CD4-positive, alpha-beta T cell (primary cell): ENCODE data around the gene IGFBP6. TPM values are rescaled to one million over a fixed set of nuclear protein-coding genes. Genes with fewer than 3 reads are reported as not detected.

Experiments used
- ATAC-seq: fragments of 200-7000 bp; cut with Tn5 transposase; one replicate; pipeline ENCODE4 v1.10.0; 2022; ENCODE audit warnings: mild to moderate bottlenecking; ENCODE audit not compliant: poor library complexity
- CTCF ChIA-PET: fragments of 350-600 bp; sonication (Branson Sonifier 250); formaldehyde crosslinking; loops from one replicate; lab custom pipeline; 2021; ENCODE audit warnings: antibody characterized with exemption, inconsistent platforms; lab: Charles Lee
- POLR2A ChIA-PET: fragments of 350-600 bp; sonication (Branson Sonifier 250); formaldehyde crosslinking; loops from one replicate; lab custom pipeline; 2021; ENCODE audit warnings: antibody characterized with exemption, inconsistent platforms; lab: Charles Lee
- DNase-seq, 14 experiments: peaks; one replicate each; pipeline ENCODE4 v3.0.0-alpha.2; 2013 to 2020; ENCODE audit warnings: mixed read lengths in 2 of 14
- H3K27ac ChIP-seq, 2 donors: one replicate each; pipeline versions ENCODE4 v1.5.1 to v1.7.0; 2013; ENCODE audit warnings: low read length in 2 of 2, low read depth in 1 of 2, mild to moderate bottlenecking in 1 of 2
- H3K27me3 ChIP-seq, 2 experiments: 1 replicate in 1 of 2; 2 replicates in 1 of 2; pipeline versions ENCODE4 v1.6.1 to v1.7.0; 2013; ENCODE audit warnings: low read length in 2 of 2, control low read depth in 1 of 2, mild to moderate bottlenecking in 1 of 2, moderate library complexity in 1 of 2; ENCODE audit not compliant: insufficient read depth in 2 of 2, control insufficient read depth in 1 of 2
- H3K36me3 ChIP-seq: one replicate; pipeline ENCODE4 v1.6.1; 2013; ENCODE audit warnings: low read length, control low read depth; ENCODE audit not compliant: insufficient read depth
- H3K4me1 ChIP-seq: one replicate; pipeline ENCODE4 v1.6.1; 2013; ENCODE audit warnings: low read length, control low read depth; ENCODE audit not compliant: insufficient read depth
- H3K4me3 ChIP-seq: one replicate; pipeline ENCODE4 v1.5.1; 2013; ENCODE audit warnings: mild to moderate bottlenecking, low read length, moderate library complexity
- H3K9me3 ChIP-seq, 2 experiments: 1 replicate in 1 of 2; 2 replicates in 1 of 2; pipeline versions ENCODE4 v1.6.1 to v1.7.0; 2013; ENCODE audit warnings: low read length in 2 of 2, mild to moderate bottlenecking in 2 of 2, control low read depth in 1 of 2, moderate library complexity in 1 of 2; ENCODE audit not compliant: control insufficient read depth in 1 of 2, insufficient read depth in 1 of 2
- H3K27ac Mint-ChIP-seq: one replicate; pipeline ENCODE4 v1.8.0; 2020; ENCODE audit warnings: mixed read lengths
- H3K27me3 Mint-ChIP-seq: one replicate; pipeline ENCODE4 v1.8.0; 2021; ENCODE audit warnings: mixed read lengths
- H3K36me3 Mint-ChIP-seq: one replicate; pipeline ENCODE4 v1.8.0; 2021; ENCODE audit warnings: low read depth, mixed read lengths
- H3K4me1 Mint-ChIP-seq: one replicate; pipeline ENCODE4 v1.8.0; 2021; ENCODE audit warnings: low read depth, mixed read lengths
- H3K4me3 Mint-ChIP-seq: one replicate; pipeline ENCODE4 v1.8.0; 2020; ENCODE audit warnings: mild to moderate bottlenecking, mixed read lengths
- H3K9me3 Mint-ChIP-seq: one replicate; pipeline ENCODE4 v1.8.0; 2020; ENCODE audit warnings: mixed read lengths
- intact Hi-C, 2 experiments: fragments of 100-400 bp; cut with DNase I in 1 of 2; cut with micrococcal nuclease in 1 of 2; formaldehyde crosslinking; loops; one replicate each; pipeline versions ENCODE4 v1.15.1 to v1.9.0; 2023 to 2025; cut with DNase I, micrococcal nuclease
- total RNA-seq, 174 experiments: library from RNA in 2 of 174; stranded (reverse) in 2 of 174; gene quantifications; one replicate each; pipeline ENCODE4 v1.2.3 and lab custom pipeline; 2021 to 2026
- TF ChIP-seq, protein P1 (sequence below): fragments of 200-600 bp; IDR thresholded peaks from one replicate; pipeline ENCODE4 v1.8.0; 2022; ENCODE audit warnings: antibody characterized with exemption, mild to moderate bottlenecking

Gene IGFBP6
- total RNA-seq, 2 experiments from 2014 or later, result 0.49 TPM; not detected in 1

DNA sequence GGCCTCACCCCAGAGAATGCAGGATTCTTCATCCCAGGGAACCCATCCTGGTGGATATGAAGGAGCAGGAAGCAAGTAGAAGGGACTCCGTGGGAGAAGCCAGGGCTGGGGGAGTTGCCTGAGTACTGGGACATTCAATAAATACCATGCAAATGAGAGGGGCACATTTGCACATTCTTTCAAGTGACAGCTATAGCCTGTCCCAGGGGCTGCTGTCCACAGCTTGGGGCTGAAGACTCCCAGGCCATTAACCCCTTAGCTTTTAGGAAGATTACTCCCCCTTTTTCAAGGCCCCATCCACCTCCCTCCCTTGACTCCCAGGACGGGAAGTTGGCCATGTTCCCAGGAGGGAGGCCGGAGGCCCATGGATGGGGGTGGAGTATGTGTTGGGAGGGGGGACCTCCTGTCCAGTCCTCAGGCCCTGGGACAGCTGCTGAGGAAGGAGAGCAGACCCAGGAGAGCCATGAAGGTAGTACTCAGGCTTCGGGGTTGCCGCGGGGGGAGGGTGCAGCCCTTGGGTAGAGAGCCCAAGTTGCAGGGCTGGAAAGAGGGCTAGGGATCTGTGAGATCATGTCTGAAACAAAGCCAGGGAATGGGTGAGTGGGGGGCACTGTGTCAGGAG, 48.6 kb upstream of the IGFBP6 start:
- intact Hi-C loops, result loop anchor here in 1 of 2 experiments (5.0 kb wide), 1 partner anchor 42 kb away; the partner anchor contains the start of gene EIF4B
- H3K27ac ChIP-seq, result no peak overlapping the region
- Mint-ChIP-seq H3K9me3 (no peaks in the 10 kb centered on the region), H3K27ac (peak overlapping the region; percentile 53), H3K27me3 (no peaks in the 10 kb centered on the region), H3K4me1 (peaks cover 30% of the 10 kb centered on the region), H3K4me3 (peak overlapping the region; percentile 48), H3K36me3 (peaks cover 5% of the 10 kb centered on the region)
- H3K27me3 ChIP-seq, result no peaks in the 10 kb centered on the region
- TF ChIP-seq, protein P1, sequence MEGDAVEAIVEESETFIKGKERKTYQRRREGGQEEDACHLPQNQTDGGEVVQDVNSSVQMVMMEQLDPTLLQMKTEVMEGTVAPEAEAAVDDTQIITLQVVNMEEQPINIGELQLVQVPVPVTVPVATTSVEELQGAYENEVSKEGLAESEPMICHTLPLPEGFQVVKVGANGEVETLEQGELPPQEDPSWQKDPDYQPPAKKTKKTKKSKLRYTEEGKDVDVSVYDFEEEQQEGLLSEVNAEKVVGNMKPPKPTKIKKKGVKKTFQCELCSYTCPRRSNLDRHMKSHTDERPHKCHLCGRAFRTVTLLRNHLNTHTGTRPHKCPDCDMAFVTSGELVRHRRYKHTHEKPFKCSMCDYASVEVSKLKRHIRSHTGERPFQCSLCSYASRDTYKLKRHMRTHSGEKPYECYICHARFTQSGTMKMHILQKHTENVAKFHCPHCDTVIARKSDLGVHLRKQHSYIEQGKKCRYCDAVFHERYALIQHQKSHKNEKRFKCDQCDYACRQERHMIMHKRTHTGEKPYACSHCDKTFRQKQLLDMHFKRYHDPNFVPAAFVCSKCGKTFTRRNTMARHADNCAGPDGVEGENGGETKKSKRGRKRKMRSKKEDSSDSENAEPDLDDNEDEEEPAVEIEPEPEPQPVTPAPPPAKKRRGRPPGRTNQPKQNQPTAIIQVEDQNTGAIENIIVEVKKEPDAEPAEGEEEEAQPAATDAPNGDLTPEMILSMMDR, result no peak
- DNase-seq (no peak), ATAC-seq (no peak)
- H3K36me3 ChIP-seq, result no peaks in the 10 kb centered on the region
- ChIA-PET POLR2A (interaction anchor here (1.8 kb wide), 1 partner anchor 54 kb away, joined by 5 read pairs; the partner anchor contains the start of gene SOAT2), CTCF (interaction anchor here (1.3 to 2.2 kb wide), 3 partner anchors 10 to 42 kb away, joined by 5 to 8 read pairs (median 6); no protein-coding TSS in a partner anchor)
- peaks cover 29% of the 10 kb centered on the region for H3K4me1 ChIP-seq
- no peaks in the 10 kb centered on the region for H3K9me3 ChIP-seq
- no peak overlapping the region for H3K4me3 ChIP-seq

DNA sequence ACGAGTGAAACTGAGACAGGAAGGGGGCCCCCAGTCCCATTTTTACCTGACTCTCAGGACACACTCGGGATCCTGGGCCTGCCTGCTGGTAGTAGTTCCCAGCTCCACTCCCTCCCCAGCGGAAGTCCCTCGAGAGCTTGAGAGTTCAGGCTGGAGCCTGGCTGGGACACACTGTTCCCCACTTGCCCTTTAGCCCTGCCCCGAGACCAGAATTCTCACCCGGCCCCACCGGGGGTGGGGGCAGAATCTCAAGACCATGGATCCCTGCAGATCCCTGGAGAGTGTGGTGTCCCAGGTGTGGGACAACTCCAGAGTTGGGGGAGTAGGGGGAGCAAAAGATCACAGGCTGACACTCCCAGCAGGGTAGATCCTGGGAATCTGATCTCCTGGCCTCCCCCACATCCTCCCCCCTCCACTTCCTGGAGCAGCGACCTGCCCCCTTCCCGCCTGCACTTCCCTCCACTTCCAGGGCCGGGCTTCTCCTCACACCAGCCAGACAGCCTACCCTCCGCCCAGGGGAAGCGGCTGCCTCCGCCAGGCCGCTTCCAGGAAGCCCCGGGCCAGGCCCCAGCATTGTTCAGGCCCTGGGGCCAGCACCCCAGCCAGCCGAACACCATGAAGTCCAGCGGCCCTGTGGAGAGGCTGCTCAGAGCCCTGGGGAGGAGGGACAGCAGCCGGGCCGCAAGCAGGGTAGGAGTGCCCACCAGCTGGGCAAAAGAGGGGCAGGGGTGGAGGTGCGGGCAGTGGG, 47.7 kb upstream of the IGFBP6 start, which contains the start of gene TNS2:
TNS2 (plus strand) TSS at position 495 of the 748 bp plus-strand sequence; CDS start at position 616, 121 bp downstream.
- POLR2A ChIA-PET, result no interaction called here
- no peaks in the 10 kb centered on the region for H3K9me3 Mint-ChIP-seq
- CTCF ChIA-PET, result no interaction called here

DNA sequence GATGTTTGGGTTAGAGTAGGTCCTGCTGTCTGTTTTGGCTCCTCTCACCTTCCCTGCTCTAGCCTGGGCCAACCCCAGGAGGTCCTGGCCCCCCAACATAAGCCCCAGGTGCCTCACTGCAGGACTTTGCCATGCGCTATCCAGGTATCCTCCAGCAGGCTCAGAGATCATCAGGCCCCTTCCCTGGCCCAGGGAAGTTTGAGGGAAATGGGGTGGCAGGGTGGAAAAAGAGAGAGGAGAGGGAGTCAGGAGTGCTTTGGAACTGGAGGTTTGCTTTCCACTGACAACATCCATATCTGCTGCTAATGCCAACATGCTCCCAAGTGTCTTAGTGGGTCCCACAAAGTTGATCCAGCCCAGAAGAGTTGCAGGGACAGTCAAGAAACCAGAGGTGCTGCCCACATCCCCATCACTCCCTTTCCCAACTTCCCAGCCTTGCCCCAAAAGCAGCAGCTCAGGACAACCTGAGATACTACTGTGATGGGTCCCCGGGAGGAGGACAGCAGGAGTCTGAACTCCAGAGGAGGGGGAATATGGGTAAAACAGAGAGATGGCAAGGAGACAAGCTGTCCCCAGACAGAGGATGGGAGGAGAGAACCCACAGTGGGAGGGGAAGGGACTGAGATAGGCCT, 46.9 kb upstream of the IGFBP6 start:
- intact Hi-C loops, result loop anchor here in 1 of 2 experiments (5.0 kb wide), 1 partner anchor 577 kb away; the partner anchor contains the start of gene ATF7
- H3K4me3 Mint-ChIP-seq, result peak overlapping the region; percentile 34
- ATAC-seq (no peak), DNase-seq (no peak)
- no peak overlapping the region for H3K4me3 ChIP-seq
- H3K27me3 Mint-ChIP-seq, result no peaks in the 10 kb centered on the region
- H3K36me3 Mint-ChIP-seq, result peaks cover 5% of the 10 kb centered on the region
- H3K9me3 Mint-ChIP-seq, result no peaks in the 10 kb centered on the region
- CTCF ChIA-PET, result interaction anchor here (1.1 kb wide), 1 partner anchor 274 kb away, joined by 3 read pairs; no protein-coding TSS in a partner anchor
- H3K27ac ChIP-seq, result no peak overlapping the region
- peaks cover 29% of the 10 kb centered on the region for H3K4me1 Mint-ChIP-seq
- POLR2A ChIA-PET, result no interaction called here
- peak overlapping the region; percentile 37 for H3K27ac Mint-ChIP-seq
- no peaks in the 10 kb centered on the region for H3K27me3 ChIP-seq
- H3K4me1 ChIP-seq, result peaks cover 37% of the 10 kb centered on the region
- TF ChIP-seq, protein P1, result no peak
- H3K9me3 ChIP-seq, result no peaks in the 10 kb centered on the region
- no peaks in the 10 kb centered on the region for H3K36me3 ChIP-seq

More for the DNA sequence above, 47.7 kb upstream of the IGFBP6 start, which contains the start of gene TNS2:
- no peak for ATAC-seq
- TF ChIP-seq, protein P1, result no peak
- peak within 1 kb of the TSS; percentile 53 for H3K27ac Mint-ChIP-seq
- Histone ChIP-seq H3K36me3 (no peaks in the 10 kb centered on the region), H3K27me3 (no peaks in the 10 kb centered on the region), H3K4me1 (peaks cover 36% of the 10 kb centered on the region), H3K9me3 (no peaks in the 10 kb centered on the region), H3K4me3 (no peak within 1 kb of the TSS), H3K27ac (no peak within 1 kb of the TSS)
- H3K36me3 Mint-ChIP-seq, result peaks cover 5% of the 10 kb centered on the region
- DNase-seq, result no peak
- intact Hi-C loops, result loop anchor here in 1 of 2 experiments (5.0 kb wide), 2 partner anchors 42 to 578 kb away; partner anchors contain the start of genes ATF7 and EIF4B
- peaks cover 32% of the 10 kb centered on the region for H3K4me1 Mint-ChIP-seq
- H3K4me3 Mint-ChIP-seq, result peak within 1 kb of the TSS; percentile 48
- H3K27me3 Mint-ChIP-seq, result no peaks in the 10 kb centered on the region
